ENCODE measurements around the gene RAMAC.

DNA sequence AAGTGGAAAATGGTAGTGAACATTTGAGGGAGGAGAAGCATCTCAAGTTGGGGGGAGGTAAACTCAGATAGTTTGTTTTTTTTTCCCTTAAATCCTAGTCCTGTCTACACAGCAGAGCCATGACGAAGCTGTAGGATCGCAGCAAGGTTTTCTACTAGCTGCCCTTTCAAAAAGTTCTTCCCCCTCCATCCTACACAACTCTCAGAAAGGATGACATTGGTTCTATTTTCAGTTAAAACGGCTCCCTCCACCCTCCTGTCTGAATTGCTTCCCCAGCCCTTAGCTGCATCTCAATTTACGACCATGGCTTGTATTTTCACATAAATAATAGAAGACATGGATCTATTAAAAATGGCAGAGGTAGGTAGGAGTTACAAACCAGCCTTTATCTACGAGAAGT lies 35.7 kb upstream of the RAMAC start:
- TF ChIP-seq POLR2A (IDR thresholded peaks at IDR 0.05), result no peak
- TF ChIP-seq, protein P1, sequence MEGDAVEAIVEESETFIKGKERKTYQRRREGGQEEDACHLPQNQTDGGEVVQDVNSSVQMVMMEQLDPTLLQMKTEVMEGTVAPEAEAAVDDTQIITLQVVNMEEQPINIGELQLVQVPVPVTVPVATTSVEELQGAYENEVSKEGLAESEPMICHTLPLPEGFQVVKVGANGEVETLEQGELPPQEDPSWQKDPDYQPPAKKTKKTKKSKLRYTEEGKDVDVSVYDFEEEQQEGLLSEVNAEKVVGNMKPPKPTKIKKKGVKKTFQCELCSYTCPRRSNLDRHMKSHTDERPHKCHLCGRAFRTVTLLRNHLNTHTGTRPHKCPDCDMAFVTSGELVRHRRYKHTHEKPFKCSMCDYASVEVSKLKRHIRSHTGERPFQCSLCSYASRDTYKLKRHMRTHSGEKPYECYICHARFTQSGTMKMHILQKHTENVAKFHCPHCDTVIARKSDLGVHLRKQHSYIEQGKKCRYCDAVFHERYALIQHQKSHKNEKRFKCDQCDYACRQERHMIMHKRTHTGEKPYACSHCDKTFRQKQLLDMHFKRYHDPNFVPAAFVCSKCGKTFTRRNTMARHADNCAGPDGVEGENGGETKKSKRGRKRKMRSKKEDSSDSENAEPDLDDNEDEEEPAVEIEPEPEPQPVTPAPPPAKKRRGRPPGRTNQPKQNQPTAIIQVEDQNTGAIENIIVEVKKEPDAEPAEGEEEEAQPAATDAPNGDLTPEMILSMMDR (IDR thresholded peaks at IDR 0.05), result no peak

Data from vagina (tissue), 2 donors.